Calu3 (cell line): ENCODE results near the gene SET. TPM values are rescaled to one million over a fixed set of nuclear protein-coding genes. Genes with fewer than 3 reads are reported as not detected.
"Not testable (repeated sequence)": the region's sequence is repeated elsewhere in the genome, so short reads cannot be mapped to it uniquely, and the experiment has no call there.

Source experiments
- Bru-seq: library from RNA; stranded (reverse); fragments of 400-500 nt; gene quantifications from one replicate; lab custom pipeline; 2021; lab: Mats Ljungman, UMichigan
- BruChase-seq, 2 experiments: library from RNA; stranded (reverse); fragments of 400-500 nt; gene quantifications; one replicate each; lab custom pipeline; 2021; lab: Mats Ljungman, UMichigan
- BruUV-seq: library from RNA; stranded (reverse); fragments of 400-500 nt; replicated peaks from 2 replicates; lab custom pipeline; 2021; lab: Mats Ljungman, UMichigan
- CTCF ChIA-PET: fragments of 300-600 bp; sonication (Branson Sonifier 250); formaldehyde crosslinking; loops from one replicate; lab custom pipeline; 2022; ENCODE audit warnings: antibody characterized with exemption; lab: Charles Lee
- DNase-seq: peaks from one replicate; pipeline ENCODE4 v3.0.0; 2022
- H3K27ac Mint-ChIP-seq: one replicate; pipeline ENCODE4 v1.8.0; 2022; ENCODE audit warnings: mixed read lengths; ENCODE audit not compliant: unreplicated experiment
- H3K27me3 Mint-ChIP-seq: one replicate; pipeline ENCODE4 v1.8.0; 2022; ENCODE audit warnings: mixed read lengths; ENCODE audit not compliant: unreplicated experiment
- H3K36me3 Mint-ChIP-seq: one replicate; pipeline ENCODE4 v1.8.0; 2022; ENCODE audit warnings: mild to moderate bottlenecking, moderate library complexity, mixed read lengths; ENCODE audit not compliant: insufficient read depth, unreplicated experiment
- H3K4me1 Mint-ChIP-seq: one replicate; pipeline ENCODE4 v1.8.0; 2022; ENCODE audit warnings: mild to moderate bottlenecking, low read depth, mixed read lengths; ENCODE audit not compliant: unreplicated experiment
- H3K4me3 Mint-ChIP-seq: one replicate; pipeline ENCODE4 v1.8.0; 2022; ENCODE audit warnings: mild to moderate bottlenecking, low read depth, moderate library complexity, mixed read lengths; ENCODE audit not compliant: unreplicated experiment
- H3K9me3 Mint-ChIP-seq: one replicate; pipeline ENCODE4 v1.8.0; 2022; ENCODE audit warnings: low read depth, mixed read lengths; ENCODE audit not compliant: unreplicated experiment
- CTCF ChIP-seq: fragments of 200-600 bp; IDR thresholded peaks from one replicate; pipeline ENCODE4 v1.8.0; 2022; ENCODE audit warnings: antibody characterized with exemption; ENCODE audit not compliant: unreplicated experiment
- intact Hi-C: fragments of 100-400 bp; cut with micrococcal nuclease; formaldehyde crosslinking; loops from one replicate; pipeline ENCODE4 v1.10.0; 2022; ENCODE audit not compliant: unreplicated experiment
- long read RNA-seq: library from polyadenylated mRNA; stranded (forward); transcript quantifications from one replicate; pipeline ENCODE4 v2.0.0, GENCODE V29; 2022
- total RNA-seq: library from RNA; stranded (reverse); gene quantifications from 2 replicates; pipeline ENCODE4 v1.2.3, GENCODE V29; 2022

Gene SET
- total RNA-seq (321 and 367 TPM in 2 replicates), Bru-seq, nascent RNA (percentile 95 among the genes with signal in this experiment), BruChase-seq, experiment 1, labeled RNA remaining after a 6-hour chase (percentile 99 among the genes with signal in this experiment), BruChase-seq, experiment 2, labeled RNA remaining after a 2-hour chase (percentile 99 among the genes with signal in this experiment)
- long read RNA-seq, transcript SET-201 (8 exons, 2,915 nt), result major isoform, 73 of 124 reads
- long read RNA-seq, transcript SET-204 (8 exons, 2,850 nt), result minor isoform, 9 of 124 reads
- long read RNA-seq, partial matches to known transcripts, result 8 of 124 reads
- long read RNA-seq, other reads (novel, unspliced or antisense), result 34 of 124 reads

GRCh38 chr9:128688501-128689292, at the start of gene SET:
TSS of gene SET (plus strand) at chr9:128689222. CDS start at chr9:128689583, 361 bp downstream.
- Mint-ChIP-seq H3K4me3 (peak within 1 kb of the TSS; percentile 96), H3K27me3 (no peaks in the 10 kb centered on the region), H3K36me3 (peaks cover 55% of the 10 kb centered on the region), H3K9me3 (no peaks in the 10 kb centered on the region), H3K27ac (peak within 1 kb of the TSS; percentile 90), H3K4me1 (peaks cover 31% of the 10 kb centered on the region)
- CTCF ChIA-PET, result no interaction called here
- DNase-seq, result peak; percentile 95
- no TSS peak for BruUV-seq
- TF ChIP-seq CTCF, result no peak
- intact Hi-C loops, result no loop called here

- CTCF ChIA-PET, result no interaction called here
- no peak for TF ChIP-seq CTCF
- H3K27me3 Mint-ChIP-seq, result no peaks in the 10 kb centered on the region
- no TSS peak for BruUV-seq
- H3K4me3 Mint-ChIP-seq, result no peak overlapping the region
- no peak for DNase-seq
- no peaks in the 10 kb centered on the region for H3K9me3 Mint-ChIP-seq
- H3K36me3 Mint-ChIP-seq, result peaks cover 12% of the 10 kb centered on the region
- no peak overlapping the region for H3K27ac Mint-ChIP-seq
- intact Hi-C loops, result no loop called here
- peaks cover 7% of the 10 kb centered on the region for H3K4me1 Mint-ChIP-seq
Measured at GRCh38 chr9:128640603-128641002, 48.4 kb upstream of the SET start.

GRCh38 chr9:128642675-128643245, 46.3 kb upstream of the SET start:
- Mint-ChIP-seq H3K27ac (no peak overlapping the region), H3K36me3 (peaks cover 8% of the 10 kb centered on the region), H3K4me3 (no peak overlapping the region), H3K4me1 (no peaks in the 10 kb centered on the region), H3K27me3 (no peaks in the 10 kb centered on the region), H3K9me3 (no peaks in the 10 kb centered on the region)
- BruUV-seq, result no TSS peak
- DNase-seq, result no peak
- no peak for TF ChIP-seq CTCF
- CTCF ChIA-PET, result no interaction called here
- intact Hi-C loops, result no loop called here

GRCh38 chr9:128643519-128644300, 45.3 kb upstream of the SET start:
- no peak for DNase-seq
- BruUV-seq, result no TSS peak
- intact Hi-C loops, result no loop called here
- no peaks in the 10 kb centered on the region for H3K9me3 Mint-ChIP-seq
- no peak for TF ChIP-seq CTCF
- no peaks in the 10 kb centered on the region for H3K27me3 Mint-ChIP-seq
- H3K4me1 Mint-ChIP-seq, result no peaks in the 10 kb centered on the region
- CTCF ChIA-PET, result no interaction called here
- no peak overlapping the region for H3K27ac Mint-ChIP-seq
- no peak overlapping the region for H3K4me3 Mint-ChIP-seq
- peaks cover 8% of the 10 kb centered on the region for H3K36me3 Mint-ChIP-seq

GRCh38 chr9:128648206-128648605, 40.8 kb upstream of the SET start:
- H3K4me3 Mint-ChIP-seq, H3K36me3 Mint-ChIP-seq, intact Hi-C loops, H3K27ac Mint-ChIP-seq, BruUV-seq, H3K4me1 Mint-ChIP-seq, H3K9me3 Mint-ChIP-seq, H3K27me3 Mint-ChIP-seq: not testable (repeated sequence)
- peak; percentile 51 for DNase-seq
- CTCF ChIA-PET, result interaction anchor here (1.6 kb wide), 1 partner anchor 12 kb away, joined by 3 read pairs; no protein-coding TSS in a partner anchor
